22Rv1 (cell line): ENCODE results near the gene AEN.

ENCODE experiments used
- H3K27ac ChIP-seq: fragments of 450-650 bp; 2 replicates; pipeline ENCODE4 v1.5.1; 2017
- ZFX ChIP-seq: fragments of 450-650 bp; IDR thresholded peaks from 2 replicates; pipeline ENCODE4 v1.6.1; 2017; ENCODE audit warnings: antibody characterized with exemption, borderline replicate concordance
- TF ChIP-seq, protein P1 (sequence below): fragments of 450-650 bp; IDR thresholded peaks from 2 replicates; pipeline ENCODE4 v1.5.1; 2017; ENCODE audit warnings: mild to moderate bottlenecking

AEN gene

DNA sequence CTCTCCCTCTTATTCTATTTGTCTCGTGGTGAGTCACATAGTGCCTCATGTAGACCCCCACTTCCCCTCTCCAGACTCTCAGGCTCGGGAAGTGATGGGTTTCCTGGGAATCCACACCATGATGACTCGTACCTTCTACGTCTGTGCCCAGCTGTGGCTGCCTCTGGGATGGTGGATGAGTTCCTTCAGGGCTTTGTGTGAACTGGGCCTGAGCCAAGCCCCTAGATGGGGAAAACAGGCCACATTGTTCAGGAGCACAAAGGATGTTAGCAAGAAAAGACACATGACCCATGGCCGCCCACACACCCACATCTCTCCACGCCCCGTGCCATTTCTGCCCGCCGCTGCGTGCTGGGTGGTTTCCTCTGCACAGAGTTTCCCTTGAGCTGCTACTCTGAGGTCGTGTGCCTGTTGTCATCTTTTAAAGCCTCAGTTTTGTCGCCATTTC, 28.2 kb downstream of the AEN start:
- H3K27ac ChIP-seq, result no peak overlapping the region
- TF ChIP-seq, protein P1, sequence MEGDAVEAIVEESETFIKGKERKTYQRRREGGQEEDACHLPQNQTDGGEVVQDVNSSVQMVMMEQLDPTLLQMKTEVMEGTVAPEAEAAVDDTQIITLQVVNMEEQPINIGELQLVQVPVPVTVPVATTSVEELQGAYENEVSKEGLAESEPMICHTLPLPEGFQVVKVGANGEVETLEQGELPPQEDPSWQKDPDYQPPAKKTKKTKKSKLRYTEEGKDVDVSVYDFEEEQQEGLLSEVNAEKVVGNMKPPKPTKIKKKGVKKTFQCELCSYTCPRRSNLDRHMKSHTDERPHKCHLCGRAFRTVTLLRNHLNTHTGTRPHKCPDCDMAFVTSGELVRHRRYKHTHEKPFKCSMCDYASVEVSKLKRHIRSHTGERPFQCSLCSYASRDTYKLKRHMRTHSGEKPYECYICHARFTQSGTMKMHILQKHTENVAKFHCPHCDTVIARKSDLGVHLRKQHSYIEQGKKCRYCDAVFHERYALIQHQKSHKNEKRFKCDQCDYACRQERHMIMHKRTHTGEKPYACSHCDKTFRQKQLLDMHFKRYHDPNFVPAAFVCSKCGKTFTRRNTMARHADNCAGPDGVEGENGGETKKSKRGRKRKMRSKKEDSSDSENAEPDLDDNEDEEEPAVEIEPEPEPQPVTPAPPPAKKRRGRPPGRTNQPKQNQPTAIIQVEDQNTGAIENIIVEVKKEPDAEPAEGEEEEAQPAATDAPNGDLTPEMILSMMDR, result no peak
- no peak for TF ChIP-seq ZFX

DNA sequence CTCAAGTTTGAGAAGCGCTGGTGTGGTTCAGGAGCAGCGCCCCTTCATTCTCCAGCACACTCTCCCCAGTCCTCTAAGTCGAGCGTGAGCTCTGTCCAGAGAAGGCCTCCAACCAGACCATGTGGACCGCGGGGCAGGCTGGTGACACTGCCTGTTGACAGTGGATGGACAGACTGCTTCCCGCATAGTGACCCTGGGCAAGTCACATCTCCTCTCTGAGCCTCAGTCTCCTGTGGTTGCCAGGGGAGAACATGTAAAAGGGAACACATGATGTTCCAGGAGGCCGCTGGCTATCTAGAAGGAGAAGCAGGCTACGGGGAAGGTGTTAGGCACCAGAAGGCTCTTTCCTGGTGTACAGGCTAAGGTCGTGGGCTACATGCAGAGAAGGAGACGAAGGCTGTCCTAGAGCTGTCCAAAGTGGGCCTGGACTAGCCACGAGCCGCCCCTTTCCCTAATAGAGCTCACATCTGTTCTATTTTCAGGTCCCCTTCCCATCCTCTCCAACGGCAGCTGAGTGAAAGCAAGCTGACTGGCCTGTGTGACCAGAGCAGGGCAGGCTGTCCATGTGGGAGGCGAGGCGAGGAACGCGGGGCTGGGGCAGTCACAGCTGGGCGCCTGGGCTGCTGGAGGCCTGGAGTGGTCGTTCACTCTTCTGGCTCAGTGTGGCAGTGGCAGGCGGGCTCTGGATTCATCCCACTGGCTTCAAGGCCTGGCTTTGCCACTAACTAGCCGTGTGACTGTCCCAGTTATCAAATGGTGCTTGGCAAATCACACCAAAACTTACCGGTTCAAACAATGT, 28.8 kb downstream of the AEN start:
- TF ChIP-seq, protein P1, result no peak
- no peak for TF ChIP-seq ZFX
- H3K27ac ChIP-seq, result no peak overlapping the region

DNA sequence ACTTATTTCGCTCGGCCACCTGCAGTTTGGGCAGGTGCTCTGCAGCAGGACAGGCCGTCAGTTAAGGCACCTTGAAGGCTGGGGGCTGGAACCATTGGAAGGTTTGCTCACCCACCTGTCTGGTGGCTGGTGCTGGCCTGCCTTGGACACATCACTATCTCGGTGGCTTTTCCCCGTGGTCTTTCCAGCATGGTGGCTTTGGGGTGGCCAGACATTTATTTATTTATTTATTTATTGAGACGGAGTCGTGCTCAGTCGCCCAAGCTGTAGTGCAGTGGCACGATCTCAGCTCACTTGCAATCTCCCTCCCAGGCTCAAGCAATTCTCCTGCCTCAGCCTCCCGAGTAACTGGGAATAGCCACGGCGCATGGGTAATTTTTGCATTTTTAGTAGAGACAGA, 29.4 kb downstream of the AEN start:
- TF ChIP-seq, protein P1, result no peak
- TF ChIP-seq ZFX, result no peak
- H3K27ac ChIP-seq, result no peak overlapping the region

DNA sequence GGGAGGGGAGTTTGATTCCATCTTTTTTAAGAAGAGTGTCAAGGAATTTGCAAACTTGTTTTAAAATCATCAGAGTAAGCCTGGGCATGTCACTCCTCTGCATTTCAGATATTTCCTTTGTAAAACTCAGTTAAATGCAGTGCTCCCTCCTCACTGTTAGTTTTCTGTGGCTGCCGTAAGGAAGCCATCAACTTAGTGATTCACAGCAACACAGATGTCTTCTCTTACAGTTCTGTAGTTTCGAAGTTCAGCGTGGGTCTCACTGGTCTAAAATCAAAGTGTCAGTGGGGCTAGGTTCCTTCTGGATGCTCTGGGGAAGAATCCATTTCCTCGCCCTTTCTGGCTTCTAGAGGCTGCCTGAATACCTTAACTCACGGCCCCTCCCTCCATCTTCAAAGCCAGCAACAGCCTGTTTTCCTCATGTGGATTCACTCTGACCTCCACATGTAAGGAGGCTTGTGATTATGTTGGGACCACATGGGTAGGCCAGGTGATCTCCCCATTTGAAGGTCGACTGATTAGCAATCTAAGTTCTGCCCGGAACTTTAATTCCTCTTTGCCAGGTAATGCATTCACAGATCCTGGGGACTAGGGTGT, 30.1 kb downstream of the AEN start:
- TF ChIP-seq, protein P1, result no peak
- no peak for TF ChIP-seq ZFX
- H3K27ac ChIP-seq, result no peak overlapping the region

DNA sequence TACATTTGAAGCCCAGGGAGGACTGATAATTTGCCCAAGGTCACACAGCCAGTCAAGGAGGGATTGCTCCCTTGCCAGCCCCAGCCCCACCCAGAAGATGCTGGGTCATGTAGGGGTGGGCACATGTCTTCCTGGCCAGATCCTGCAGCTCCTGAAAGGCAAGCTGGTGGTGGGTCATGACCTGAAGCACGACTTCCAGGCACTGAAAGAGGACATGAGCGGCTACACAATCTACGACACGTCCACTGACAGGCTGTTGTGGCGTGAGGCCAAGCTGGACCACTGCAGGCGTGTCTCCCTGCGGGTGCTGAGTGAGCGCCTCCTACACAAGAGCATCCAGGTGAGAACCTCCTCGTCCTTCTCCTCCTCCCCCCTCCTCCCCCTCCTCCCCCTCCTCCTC, 30.8 kb downstream of the AEN start:
- TF ChIP-seq, protein P1, result no peak
- no peak for TF ChIP-seq ZFX
- no peak overlapping the region for H3K27ac ChIP-seq

DNA sequence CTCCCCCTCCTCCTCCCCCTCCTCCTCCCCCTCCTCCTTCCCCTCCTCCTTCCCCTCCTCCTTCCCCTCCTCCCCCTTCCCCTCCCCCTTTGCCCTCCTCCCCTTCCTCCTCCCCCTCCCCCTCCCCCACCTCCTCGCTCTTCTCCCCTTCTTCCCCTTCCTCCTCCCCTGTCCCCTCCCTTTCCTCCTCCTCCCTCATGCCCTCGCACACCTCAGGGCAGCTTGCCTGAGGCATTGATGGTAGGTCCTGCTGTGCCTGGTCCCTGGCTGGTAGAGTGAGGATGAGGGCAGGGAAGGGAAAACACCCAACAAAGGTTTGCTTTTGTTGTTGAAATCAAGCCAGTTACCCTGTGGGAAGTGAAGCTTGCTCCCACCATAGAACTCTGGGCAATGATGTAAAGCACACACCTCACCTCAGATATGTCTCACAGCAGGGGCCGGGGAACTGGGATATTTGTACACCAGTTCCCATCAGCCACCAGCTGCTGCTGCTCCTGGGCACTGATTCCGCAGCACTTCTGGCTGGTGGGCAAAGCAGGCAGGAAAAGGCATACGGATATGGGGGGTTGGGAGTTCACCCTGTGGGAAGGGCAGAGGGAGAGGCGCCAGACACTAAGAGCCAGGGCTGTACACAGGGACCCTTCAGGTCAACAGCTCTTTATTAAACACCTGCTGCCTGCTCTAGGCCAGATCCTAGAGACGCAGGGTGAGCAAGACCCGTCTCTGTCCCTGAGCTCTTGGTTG, 31.5 kb downstream of the AEN start:
- H3K27ac ChIP-seq, result no peak overlapping the region
- TF ChIP-seq ZFX, result no peak
- TF ChIP-seq, protein P1, result no peak
